Measurements from ENCODE around the gene SLC38A10.

- TF ChIP-seq CTCF (IDR thresholded peaks at IDR 0.05) (no peak), POLR2A (IDR thresholded peaks at IDR 0.05) (no peak)
Observed at GRCh38 chr17:81261096-81261495, 34.0 kb downstream of the SLC38A10 start.
